Thyroid gland (tissue), 4 donors: ENCODE data around the gene GPR18. TPM values are rescaled to one million over a fixed set of nuclear protein-coding genes. Genes with fewer than 3 reads are reported as not detected.
A peak's percentile ranks its signal among the peaks of the same experiment; 100 is the strongest.

Experiments used
- DNase-seq, 2 donors: peaks; one replicate each; pipeline ENCODE4 v3.0.0-alpha.2; 2019
- H3K27ac ChIP-seq, 3 donors: fragments of 200-600 bp; sonication (generic); 1 replicate in 2 of 3; 2 replicates in 1 of 3; pipeline ENCODE4 v1.5.1; 2016 to 2019; ENCODE audit warnings: mild to moderate bottlenecking in 1 of 3, moderate library complexity in 1 of 3
- H3K27me3 ChIP-seq: fragments of 200-600 bp; sonication (generic); one replicate; pipeline ENCODE4 v1.5.1; 2019
- H3K36me3 ChIP-seq, 2 donors: fragments of 200-600 bp; sonication (generic); one replicate each; pipeline ENCODE4 v1.5.1; 2016 to 2019
- H3K4me1 ChIP-seq, 2 donors: fragments of 200-600 bp; sonication (generic); one replicate each; pipeline ENCODE4 v1.5.1; 2017 to 2019
- H3K4me3 ChIP-seq, 3 donors: fragments of 200-600 bp; sonication (generic); replicated peaks in 1 of 3; 1 replicate in 2 of 3; 2 replicates in 1 of 3; pipeline ENCODE4 v1.5.1; 2016; ENCODE audit warnings: mild to moderate bottlenecking in 1 of 3
- H3K9me3 ChIP-seq: fragments of 200-600 bp; sonication (generic); one replicate; pipeline ENCODE4 v1.5.1; 2017
- CTCF ChIP-seq, 6 experiments: fragments of 200-600 bp in 3 of 6; fragments of 450-650 bp in 3 of 6; sonication (generic) in 3 of 6; IDR thresholded peaks; one replicate each; pipeline ENCODE4 v1.5.1; 2016 to 2019; ENCODE audit warnings: antibody characterized with exemption in 6 of 6, mild to moderate bottlenecking in 2 of 6, inconsistent platforms in 1 of 6, moderate library complexity in 1 of 6
- POLR2A ChIP-seq, 2 donors: fragments of 450-650 bp; IDR thresholded peaks; one replicate each; pipeline ENCODE4 v1.6.1; 2017; ENCODE audit warnings: antibody characterized with exemption in 2 of 2, mild to moderate bottlenecking in 2 of 2, moderate library complexity in 1 of 2
- whole genome bisulfite sequencing, 2 donors: methylation state at CpG; one replicate each; pipeline ENCODE4 v1.1.5; 2017; 5-methylcytosine and 5-hydroxymethylcytosine counted together
- intact Hi-C: fragments of 100-400 bp; cut with DNase I; formaldehyde crosslinking; loops from one replicate; pipeline ENCODE4 v1.15.1; 2023
- total RNA-seq, 4 donors: library from RNA; depleted of rRNA; stranded (reverse); fragments of >200 nt; gene quantifications; one replicate each; pipeline ENCODE4 v1.2.3, GENCODE V29; 2016

GPR18 gene
- total RNA-seq, 4 donors from 2014 or later = 0.27 to 0.96 TPM; not detected in 2

- WGBS, 2 donors = 84 to 88% methylated on average over 4 of the region's 4 CpGs
- H3K4me1 ChIP-seq = peaks cover 19 to 27% of the 10 kb centered on the region in 2 donors
- no peak for DNase-seq
Measured at GRCh38 chr13:99304541-99304940, 46.4 kb upstream of the GPR18 start.

GRCh38 chr13:99303863-99304521 is 45.8 kb upstream of the GPR18 start:
- H3K4me3 ChIP-seq = no peak overlapping the region

More at GRCh38 chr13:99304541-99304940, 46.4 kb upstream of the GPR18 start:
- intact Hi-C loops = no loop called here
- no peaks in the 10 kb centered on the region for H3K27me3 ChIP-seq
- no peaks in the 10 kb centered on the region for H3K36me3 ChIP-seq
- H3K27ac ChIP-seq = peak overlapping the region in 1 of 3 donors; percentile 4
- TF ChIP-seq CTCF (IDR thresholded peaks at IDR 0.05) (no peak), POLR2A (IDR thresholded peaks at IDR 0.05) (no peak)
- no peaks in the 10 kb centered on the region for H3K9me3 ChIP-seq
- no peak overlapping the region for H3K4me3 ChIP-seq

GRCh38 chr13:99302637-99303505 is 44.7 kb upstream of the GPR18 start:
- Histone ChIP-seq H3K4me3 (no peak overlapping the region), H3K27ac (no peak overlapping the region), H3K36me3 (no peaks in the 10 kb centered on the region), H3K27me3 (no peaks in the 10 kb centered on the region), H3K9me3 (no peaks in the 10 kb centered on the region), H3K4me1 (peaks cover 15 to 19% of the 10 kb centered on the region in 2 donors)
- 96 to 97% methylated on average over 8 of the region's 8 CpGs for WGBS, 2 donors
- TF ChIP-seq POLR2A (IDR thresholded peaks at IDR 0.05) (no peak), CTCF (IDR thresholded peaks at IDR 0.05) (no peak)
- no peak for DNase-seq
- intact Hi-C loops = no loop called here

More at GRCh38 chr13:99303863-99304521, 45.8 kb upstream of the GPR18 start:
- H3K36me3 ChIP-seq = no peaks in the 10 kb centered on the region
- H3K27me3 ChIP-seq = no peaks in the 10 kb centered on the region
- DNase-seq = no peak
- intact Hi-C loops = no loop called here
- no peak overlapping the region for H3K27ac ChIP-seq
- peaks cover 19 to 27% of the 10 kb centered on the region in 2 donors for H3K4me1 ChIP-seq
- H3K9me3 ChIP-seq = no peaks in the 10 kb centered on the region
- 88 to 95% methylated on average over 14 of the region's 14 CpGs for WGBS, 2 donors
- TF ChIP-seq POLR2A (IDR thresholded peaks at IDR 0.05) (peak in 1 of 2 donors; percentile 16), CTCF (IDR thresholded peaks at IDR 0.05) (no peak)

GRCh38 chr13:99301913-99302636 is 43.9 kb upstream of the GPR18 start:
- no peak for TF ChIP-seq POLR2A (IDR thresholded peaks at IDR 0.05)
- no peak for TF ChIP-seq CTCF (IDR thresholded peaks at IDR 0.05)
- Histone ChIP-seq H3K36me3 (no peaks in the 10 kb centered on the region), H3K27ac (no peak overlapping the region), H3K27me3 (no peaks in the 10 kb centered on the region), H3K4me1 (peaks cover 8 to 14% of the 10 kb centered on the region in 2 donors), H3K4me3 (no peak overlapping the region), H3K9me3 (no peaks in the 10 kb centered on the region)
- intact Hi-C loops = no loop called here
- WGBS, 2 donors = 85 to 96% methylated on average over 1 of the region's 1 CpG
- DNase-seq = no peak
